ENCODE results near the gene COL6A5.
"Not testable (repeated sequence)": the region's sequence is repeated elsewhere in the genome, so short reads cannot be mapped to it uniquely, and the experiment has no call there.

The COL6A5 gene

GRCh38 chr3:130389743-130390478, 44.4 kb downstream of the COL6A5 start:
- no peak for DNase-seq

- no peak for DNase-seq
Measured at GRCh38 chr3:130392266-130392665, 46.8 kb downstream of the COL6A5 start.

GRCh38 chr3:130393594-130393993, 48.1 kb downstream of the COL6A5 start:
- DNase-seq, result no peak

GRCh38 chr3:130395331-130395730, 49.9 kb downstream of the COL6A5 start:
- DNase-seq, result no peak

GRCh38 chr3:130395916-130396315, 50.4 kb downstream of the COL6A5 start:
- no peak for DNase-seq

- no peak for DNase-seq
Measured at GRCh38 chr3:130404401-130404800, 58.9 kb downstream of the COL6A5 start.

- no peak for DNase-seq
Measured at GRCh38 chr3:130405956-130406355, 60.5 kb downstream of the COL6A5 start.

- not testable (repeated sequence) for DNase-seq
Measured at GRCh38 chr3:130408253-130408652, 62.8 kb downstream of the COL6A5 start.

GRCh38 chr3:130411320-130411719, 65.8 kb downstream of the COL6A5 start:
- no peak for DNase-seq

- no peak for DNase-seq
Measured at GRCh38 chr3:130412991-130413560, 67.6 kb downstream of the COL6A5 start.

- DNase-seq, result no peak
Measured at GRCh38 chr3:130414457-130414856, 69.0 kb downstream of the COL6A5 start.

GRCh38 chr3:130420466-130420865, 75.0 kb downstream of the COL6A5 start:
- no peak for DNase-seq

GRCh38 chr3:130423064-130423463, 77.6 kb downstream of the COL6A5 start:
- DNase-seq, result no peak

GRCh38 chr3:130424837-130425236, 79.4 kb downstream of the COL6A5 start:
- DNase-seq, result no peak

GRCh38 chr3:130425484-130425883, 80.0 kb downstream of the COL6A5 start:
- DNase-seq, result no peak

- no peak for DNase-seq
Measured at GRCh38 chr3:130426206-130426605, 80.7 kb downstream of the COL6A5 start.

GRCh38 chr3:130428871-130429712, 83.6 kb downstream of the COL6A5 start:
- no peak for DNase-seq

- DNase-seq, result no peak
Measured at GRCh38 chr3:130429713-130430023, 84.2 kb downstream of the COL6A5 start.

- DNase-seq, result no peak
Measured at GRCh38 chr3:130430266-130430665, 84.8 kb downstream of the COL6A5 start.

- not testable (repeated sequence) for DNase-seq
Measured at GRCh38 chr3:130432086-130432485, 86.6 kb downstream of the COL6A5 start.

- DNase-seq, result no peak
Measured at GRCh38 chr3:130433306-130433705, 87.8 kb downstream of the COL6A5 start.

- DNase-seq, result no peak
Measured at GRCh38 chr3:130442284-130442683, 96.8 kb downstream of the COL6A5 start.

GRCh38 chr3:130446840-130447239, 101.4 kb downstream of the COL6A5 start:
- not testable (repeated sequence) for DNase-seq

- not testable (repeated sequence) for DNase-seq
Measured at GRCh38 chr3:130448155-130448554, 102.7 kb downstream of the COL6A5 start.
